Hepatocyte (in vitro differentiated cells): ENCODE measurements around the gene ALG2. TPM values are rescaled to one million over a fixed set of nuclear protein-coding genes. Genes with fewer than 3 reads are reported as not detected.

Experiments used
- DNase-seq: peaks from one replicate; pipeline ENCODE4 v3.0.0-alpha.2; 2016; ENCODE audit warnings: low spot score
- H2AFZ ChIP-seq: fragments of 200-600 bp; sonication (generic); 2 replicates; pipeline ENCODE4 v1.6.0; 2016; ENCODE audit warnings: antibody characterized with exemption, mild to moderate bottlenecking
- H3K27ac ChIP-seq: fragments of 200-600 bp; sonication (generic); 2 replicates; pipeline ENCODE4 v1.5.1; 2016; ENCODE audit warnings: mild to moderate bottlenecking
- H3K27me3 ChIP-seq: fragments of 200-600 bp; sonication (generic); 2 replicates; pipeline ENCODE4 v1.6.1; 2016
- H3K36me3 ChIP-seq: fragments of 200-600 bp; sonication (generic); replicated peaks from 2 replicates; pipeline ENCODE4 v1.5.1; 2016; ENCODE audit warnings: low read depth; ENCODE audit not compliant: insufficient read depth
- H3K4me1 ChIP-seq: fragments of 200-600 bp; sonication (generic); 2 replicates; pipeline ENCODE4 v1.5.1; 2016; ENCODE audit warnings: mild to moderate bottlenecking, moderate library complexity; ENCODE audit not compliant: insufficient read depth
- H3K4me2 ChIP-seq: fragments of 200-600 bp; sonication (generic); 2 replicates; pipeline ENCODE4 v1.6.0; 2016
- H3K4me3 ChIP-seq: fragments of 200-600 bp; sonication (generic); 2 replicates; pipeline ENCODE4 v1.5.1; 2016; ENCODE audit warnings: mild to moderate bottlenecking
- H3K79me2 ChIP-seq: fragments of 200-600 bp; sonication (generic); 2 replicates; pipeline ENCODE4 v1.6.0; 2017; ENCODE audit warnings: mild to moderate bottlenecking
- H3K9me2 ChIP-seq: fragments of 200-600 bp; sonication (generic); replicated peaks from 2 replicates; pipeline ENCODE4 v1.6.0; 2017; ENCODE audit warnings: mild to moderate bottlenecking; ENCODE audit not compliant: insufficient read depth
- H3K9me3 ChIP-seq: fragments of 200-600 bp; sonication (generic); 2 replicates; pipeline ENCODE4 v1.5.1; 2016; ENCODE audit warnings: low read depth, mild to moderate bottlenecking
- H4K20me1 ChIP-seq: fragments of 200-600 bp; sonication (generic); 2 replicates; pipeline ENCODE4 v1.6.0; 2016; ENCODE audit warnings: mild to moderate bottlenecking; ENCODE audit not compliant: insufficient read depth, poor library complexity, severe bottlenecking
- EZH2 ChIP-seq: fragments of 200-600 bp; sonication (generic); IDR thresholded peaks from 2 replicates; pipeline ENCODE4 v1.6.1; 2016; ENCODE audit warnings: antibody characterized with exemption, mild to moderate bottlenecking, borderline replicate concordance
- EZH2phosphoT487 ChIP-seq: fragments of 200-600 bp; sonication (generic); IDR thresholded peaks from one replicate; pipeline ENCODE4 v1.6.1; 2018; ENCODE audit warnings: antibody characterized with exemption, mild to moderate bottlenecking, low read depth, moderate library complexity; ENCODE audit not compliant: unreplicated experiment, severe bottlenecking
- WGBS: methylation state at CpG from one replicate; pipeline ENCODE4 v1.1.6; 2016; ENCODE audit warnings: low lambda C conversion rate; ENCODE audit errors: missing lambda C conversion rate; 5-methylcytosine and 5-hydroxymethylcytosine counted together
- polyA plus RNA-seq: library from polyadenylated mRNA; unstranded; fragments of >200 nt; fragmentation: Nextera tagmentation; extraction: Ambion mirVana; gene quantifications from 2 replicates; pipeline ENCODE4 v1.2.1, GENCODE V29; 2016
- total RNA-seq: library from RNA; depleted of rRNA; stranded (reverse); fragments of >200 nt; gene quantifications from 2 replicates; pipeline ENCODE4 v1.2.3, GENCODE V29; 2014
- TF ChIP-seq, protein P1 (sequence below): fragments of 200-600 bp; sonication (generic); IDR thresholded peaks from 2 replicates; pipeline ENCODE4 v1.5.1; 2016; ENCODE audit warnings: antibody characterized with exemption, mild to moderate bottlenecking; ENCODE audit not compliant: poor library complexity

ALG2 gene
- total and polyA plus RNA-seq, 2 experiments from 2014 or later, result 51.9 to 64.0 TPM

DNA sequence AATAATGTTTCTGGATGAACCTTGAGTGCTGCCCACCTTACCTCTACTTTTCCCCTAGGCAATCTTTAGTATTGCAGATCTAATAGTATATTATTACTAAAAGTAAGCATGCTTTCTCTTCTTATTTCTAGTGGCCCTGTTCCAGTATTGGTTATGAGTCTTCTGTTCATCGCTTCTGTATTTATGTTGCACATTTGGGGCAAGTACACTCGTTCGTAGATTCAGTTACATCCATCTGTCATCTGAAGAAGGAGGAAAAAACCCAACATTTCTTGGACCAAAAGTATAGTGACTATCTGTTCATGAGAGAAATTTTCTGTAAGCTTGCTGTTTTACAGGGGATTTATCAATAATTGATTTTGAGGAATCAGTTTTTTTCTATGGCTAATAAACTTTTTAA lies 8.5 kb upstream of the ALG2 start:
- Histone ChIP-seq H3K4me2 (no peak overlapping the region), H3K79me2 (peaks cover 22% of the 10 kb centered on the region), H3K9me2 (no peaks in the 10 kb centered on the region), H3K4me1 (no peaks in the 10 kb centered on the region), H3K4me3 (no peak overlapping the region), H3K9me3 (no peaks in the 10 kb centered on the region), H2AFZ (no peak overlapping the region), H4K20me1 (peaks cover 16% of the 10 kb centered on the region), H3K27me3 (no peaks in the 10 kb centered on the region), H3K27ac (no peak overlapping the region), H3K36me3 (no peaks in the 10 kb centered on the region)
- no peak for DNase-seq
- 96% methylated on average over 3 of the region's 3 CpGs for WGBS
- TF ChIP-seq EZH2 (no peak), EZH2phosphoT487 (no peak)
- TF ChIP-seq, protein P1, sequence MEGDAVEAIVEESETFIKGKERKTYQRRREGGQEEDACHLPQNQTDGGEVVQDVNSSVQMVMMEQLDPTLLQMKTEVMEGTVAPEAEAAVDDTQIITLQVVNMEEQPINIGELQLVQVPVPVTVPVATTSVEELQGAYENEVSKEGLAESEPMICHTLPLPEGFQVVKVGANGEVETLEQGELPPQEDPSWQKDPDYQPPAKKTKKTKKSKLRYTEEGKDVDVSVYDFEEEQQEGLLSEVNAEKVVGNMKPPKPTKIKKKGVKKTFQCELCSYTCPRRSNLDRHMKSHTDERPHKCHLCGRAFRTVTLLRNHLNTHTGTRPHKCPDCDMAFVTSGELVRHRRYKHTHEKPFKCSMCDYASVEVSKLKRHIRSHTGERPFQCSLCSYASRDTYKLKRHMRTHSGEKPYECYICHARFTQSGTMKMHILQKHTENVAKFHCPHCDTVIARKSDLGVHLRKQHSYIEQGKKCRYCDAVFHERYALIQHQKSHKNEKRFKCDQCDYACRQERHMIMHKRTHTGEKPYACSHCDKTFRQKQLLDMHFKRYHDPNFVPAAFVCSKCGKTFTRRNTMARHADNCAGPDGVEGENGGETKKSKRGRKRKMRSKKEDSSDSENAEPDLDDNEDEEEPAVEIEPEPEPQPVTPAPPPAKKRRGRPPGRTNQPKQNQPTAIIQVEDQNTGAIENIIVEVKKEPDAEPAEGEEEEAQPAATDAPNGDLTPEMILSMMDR, result no peak

DNA sequence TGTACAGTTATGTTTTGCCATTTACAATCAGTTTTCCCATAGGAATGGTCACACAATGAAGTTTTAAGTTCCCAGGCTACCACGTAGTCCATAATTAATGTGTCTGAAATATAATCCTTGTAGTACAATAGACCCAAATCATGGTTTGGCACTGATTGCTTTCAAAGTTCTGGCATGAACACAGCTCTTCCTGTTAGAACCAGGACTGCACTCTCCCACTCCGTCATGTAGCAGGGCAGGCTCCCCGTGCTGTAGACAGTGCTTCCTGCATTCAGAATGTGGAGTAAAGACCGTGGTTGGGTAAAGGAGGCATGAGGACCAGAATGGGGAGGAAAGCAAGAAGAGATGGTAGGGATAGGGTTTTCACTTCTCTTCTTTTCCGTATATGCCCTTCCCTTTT lies 4.3 kb upstream of the ALG2 start:
- no peak for DNase-seq
- H3K4me3 ChIP-seq, result no peak overlapping the region
- TF ChIP-seq, protein P1, result no peak
- TF ChIP-seq EZH2, result no peak
- TF ChIP-seq EZH2phosphoT487, result no peak
- no peak overlapping the region for H3K27ac ChIP-seq
- no peaks in the 10 kb centered on the region for H3K9me3 ChIP-seq
- 97% methylated on average over 5 of the region's 5 CpGs for WGBS
- H3K4me2 ChIP-seq, result no peak overlapping the region
- peaks cover 55% of the 10 kb centered on the region for H3K79me2 ChIP-seq
- no peaks in the 10 kb centered on the region for H3K27me3 ChIP-seq
- no peaks in the 10 kb centered on the region for H3K36me3 ChIP-seq
- no peaks in the 10 kb centered on the region for H3K9me2 ChIP-seq
- H4K20me1 ChIP-seq, result peaks cover 32% of the 10 kb centered on the region
- peaks cover 20% of the 10 kb centered on the region for H3K4me1 ChIP-seq
- no peak overlapping the region for H2AFZ ChIP-seq

DNA sequence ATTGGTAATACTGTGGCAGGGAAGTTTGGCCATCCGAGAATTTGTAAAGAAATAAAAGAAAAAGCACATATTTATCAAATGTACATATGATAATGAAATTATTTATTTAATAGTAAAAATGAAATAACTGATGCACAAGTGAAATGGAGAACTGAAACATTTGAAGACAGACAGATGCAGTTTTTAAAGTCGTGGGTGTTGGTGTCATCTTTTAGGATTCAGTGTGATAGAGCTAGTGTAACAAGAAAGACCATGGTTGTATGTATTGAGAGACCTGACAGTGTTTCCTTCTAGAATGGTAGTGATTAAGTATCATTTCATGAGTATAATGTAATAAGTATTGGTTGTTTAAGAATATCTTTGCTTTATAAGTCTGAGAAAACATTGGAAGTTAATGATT lies 2.7 kb upstream of the ALG2 start:
- Histone ChIP-seq H3K79me2 (peaks cover 71% of the 10 kb centered on the region), H3K27ac (no peak overlapping the region), H2AFZ (no peak overlapping the region), H4K20me1 (peaks cover 48% of the 10 kb centered on the region), H3K9me3 (no peaks in the 10 kb centered on the region), H3K4me3 (no peak overlapping the region), H3K4me1 (peaks cover 30% of the 10 kb centered on the region), H3K27me3 (no peaks in the 10 kb centered on the region), H3K36me3 (no peaks in the 10 kb centered on the region), H3K9me2 (no peaks in the 10 kb centered on the region), H3K4me2 (peak overlapping the region; percentile 91)
- WGBS, result 97% methylated on average over 2 of the region's 2 CpGs
- TF ChIP-seq, protein P1, result no peak
- TF ChIP-seq EZH2 (no peak), EZH2phosphoT487 (no peak)
- no peak for DNase-seq
